A549 (cell line): ENCODE measurements around the gene VIPR1. TPM values are rescaled to one million over a fixed set of nuclear protein-coding genes. Genes with fewer than 3 reads are reported as not detected.

Experiments used
- ATAC-seq, 2 experiments: fragments of 200-7000 bp in 1 of 2; fragments of >200 bp in 1 of 2; cut with Nextera tagmentation in 1 of 2; cut with Tn5 transposase in 1 of 2; 3 replicates each; pipeline versions ENCODE4 v1.8.0 to v1.9.1; 2018 to 2020; ENCODE audit warnings: mild to moderate bottlenecking in 1 of 2, moderate library complexity in 1 of 2
- CTCF ChIA-PET: fragments of 300-600 bp; sonication (Branson Sonifier 250); formaldehyde crosslinking; extraction: SDS; loops from one replicate; lab custom pipeline; 2021; ENCODE audit warnings: antibody characterized with exemption, inconsistent platforms; lab: Yijun Ruan, JAX
- POLR2A ChIA-PET: fragments of 350-600 bp; formaldehyde crosslinking; extraction: SDS; loops from one replicate; lab custom pipeline; 2021; ENCODE audit warnings: antibody characterized with exemption, inconsistent platforms; lab: Yijun Ruan, JAX
- DNase-seq, 2 experiments: peaks; one replicate each; pipeline versions ENCODE4 v3.0.0 to v3.0.0-alpha.2; 2011 to 2016; ENCODE audit warnings: low read depth in 1 of 2, low spot score in 1 of 2
- FAIRE-seq: peaks from 2 replicates; lab custom pipeline; 2011; peaks lifted over from hg19 to GRCh38; lab: Jason Lieb, UNC
- H3K27ac ChIP-seq, 2 experiments: fragments of >200 bp; sonication (Bioruptor Twin); formaldehyde crosslinking; 3 replicates each; pipeline ENCODE4 v1.5.1; 2016 to 2017
- H3K4me1 ChIP-seq: fragments of >200 bp; sonication (Bioruptor Twin); formaldehyde crosslinking; 3 replicates; pipeline ENCODE4 v1.6.1; 2016
- H3K4me2 ChIP-seq: fragments of >200 bp; sonication (Bioruptor Twin); formaldehyde crosslinking; 3 replicates; pipeline ENCODE4 v1.6.1; 2016
- H3K4me3 ChIP-seq: fragments of >200 bp; sonication (Bioruptor Twin); formaldehyde crosslinking; 3 replicates; pipeline ENCODE4 v1.5.1; 2016
- H3K9me3 ChIP-seq: fragments of >200 bp; sonication (Bioruptor Twin); formaldehyde crosslinking; 3 replicates; pipeline ENCODE4 v1.6.1; 2016
- BHLHE40 ChIP-seq: IDR thresholded peaks from 2 replicates; pipeline ENCODE4 v1.6.1; 2012; ENCODE audit warnings: low read depth, low read length, inconsistent platforms
- FOSB ChIP-seq: fragments of 250-450 bp; sonication (Bioruptor Pico); IDR thresholded peaks from 2 replicates; pipeline ENCODE4 v1.5.0; 2020; ENCODE audit warnings: mild to moderate bottlenecking, moderate library complexity
- FOSL2 ChIP-seq, 2 experiments: fragments of 450-650 bp in 1 of 2; fragments of >200 bp in 1 of 2; sonication (Bioruptor Twin) in 1 of 2; formaldehyde crosslinking; IDR thresholded peaks; 2 replicates each; pipeline versions ENCODE4 v1.5.0 to v1.6.1; 2016 to 2020; ENCODE audit warnings: mild to moderate bottlenecking in 1 of 2, moderate library complexity in 1 of 2
- HOXB13 ChIP-seq: fragments of 250-450 bp; sonication (Bioruptor Pico); IDR thresholded peaks from 2 replicates; pipeline ENCODE4 v1.5.0; 2020; ENCODE audit warnings: low read depth, mild to moderate bottlenecking, moderate library complexity
- JUN ChIP-seq, 2 experiments: fragments of >200 bp; sonication (Bioruptor Twin); formaldehyde crosslinking; IDR thresholded peaks; 2 replicates in 1 of 2; 3 replicates in 1 of 2; pipeline ENCODE4 v1.6.1; 2016 to 2017
- JUNB ChIP-seq: fragments of >200 bp; sonication (Bioruptor Twin); formaldehyde crosslinking; IDR thresholded peaks from 2 replicates; pipeline ENCODE4 v1.6.1; 2016
- KDM1A ChIP-seq: fragments of 200-600 bp; sonication (generic); IDR thresholded peaks from 2 replicates; pipeline ENCODE4 v1.6.1; 2016; ENCODE audit warnings: low read depth, mild to moderate bottlenecking
- KDM5A ChIP-seq: fragments of 200-600 bp; sonication (generic); IDR thresholded peaks from 2 replicates; pipeline ENCODE4 v1.6.1; 2016; ENCODE audit warnings: antibody characterized with exemption, mild to moderate bottlenecking
- RCOR1 ChIP-seq: fragments of 150-350 bp; IDR thresholded peaks from 2 replicates; pipeline ENCODE4 v1.6.1; 2014; ENCODE audit warnings: antibody characterized with exemption, low read length, low read depth
- RNF2 ChIP-seq: fragments of 200-600 bp; sonication (generic); IDR thresholded peaks from 2 replicates; pipeline ENCODE4 v1.6.1; 2016; ENCODE audit warnings: low read depth, mild to moderate bottlenecking, antibody characterized with exemption, moderate library complexity, borderline replicate concordance
- SREBF2 ChIP-seq: fragments of 450-650 bp; IDR thresholded peaks from 2 replicates; pipeline ENCODE4 v1.6.1; 2014; ENCODE audit warnings: mild to moderate bottlenecking, moderate library complexity
- ZFP36 ChIP-seq: fragments of 450-650 bp; IDR thresholded peaks from 2 replicates; pipeline ENCODE4 v1.6.1; 2014; ENCODE audit warnings: borderline replicate concordance; ENCODE audit not compliant: partially characterized antibody
- WGBS: methylation state at CpG from one replicate; pipeline ENCODE4 v1.1.6; 2017; ENCODE audit errors: missing lambda C conversion rate; 5-methylcytosine and 5-hydroxymethylcytosine counted together
- polyA plus RNA-seq, 4 experiments: library from polyadenylated mRNA; depleted of rRNA in 3 of 4; stranded (reverse); fragments of >200 nt; fragmentation: RNase III in 1 of 4; extraction: RNeasy Plus Mini Kit Qiagen cat#74134 plus additional on column Dnase treatment in 1 of 4; gene quantifications; 2 replicates in 3 of 4; 3 replicates in 1 of 4; pipeline ENCODE4 v1.2.3, GENCODE V29; 2011 to 2017
- TF ChIP-seq, protein P1 (sequence below): fragments of 450-650 bp; IDR thresholded peaks from 2 replicates; pipeline ENCODE4 v1.6.1; 2014; ENCODE audit warnings: antibody characterized with exemption
- TF ChIP-seq, protein P2 (sequence below): fragments of 200-600 bp; sonication (generic); IDR thresholded peaks from 2 replicates; pipeline ENCODE4 v1.6.1; 2016; ENCODE audit warnings: antibody characterized with exemption, mild to moderate bottlenecking, moderate library complexity
- TF ChIP-seq, protein P3 (sequence below): fragments of 150-350 bp; IDR thresholded peaks from 2 replicates; pipeline ENCODE4 v1.6.1; 2014; ENCODE audit warnings: low read depth, mild to moderate bottlenecking, low read length

Gene VIPR1
- polyA plus RNA-seq, 2 of the 4 experiments (the other 2 are of a cell fraction) = 0.26 to 0.80 TPM

DNA sequence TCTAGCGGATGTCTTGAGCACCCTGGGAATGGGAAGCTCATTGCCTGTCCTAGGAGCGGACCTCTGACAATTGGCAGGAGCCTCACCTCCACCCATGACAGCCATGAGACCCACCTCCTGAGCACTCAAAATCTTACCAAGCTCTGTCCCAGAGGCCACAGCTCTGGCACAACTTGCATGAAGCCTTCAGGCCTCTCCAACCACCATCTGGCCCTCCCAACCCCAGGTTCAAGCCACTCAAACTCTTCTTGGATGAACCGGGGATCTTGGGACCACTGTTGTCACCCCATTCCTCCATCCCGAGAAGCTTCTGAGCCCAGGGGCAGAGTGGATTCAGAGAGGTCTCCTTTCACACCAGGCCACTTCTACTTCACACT is 1.5 kb downstream of the VIPR1 start:
- no peak for ATAC-seq
- H3K9me3 ChIP-seq = no peaks in the 10 kb centered on the region
- POLR2A ChIA-PET = no interaction called here
- no peak overlapping the region for H3K4me3 ChIP-seq
- 95% methylated on average over 4 of the region's 4 CpGs for WGBS
- no peaks in the 10 kb centered on the region for H3K4me1 ChIP-seq
- TF ChIP-seq RCOR1 = no peak
- TF ChIP-seq SREBF2 = no peak
- TF ChIP-seq, protein P1, sequence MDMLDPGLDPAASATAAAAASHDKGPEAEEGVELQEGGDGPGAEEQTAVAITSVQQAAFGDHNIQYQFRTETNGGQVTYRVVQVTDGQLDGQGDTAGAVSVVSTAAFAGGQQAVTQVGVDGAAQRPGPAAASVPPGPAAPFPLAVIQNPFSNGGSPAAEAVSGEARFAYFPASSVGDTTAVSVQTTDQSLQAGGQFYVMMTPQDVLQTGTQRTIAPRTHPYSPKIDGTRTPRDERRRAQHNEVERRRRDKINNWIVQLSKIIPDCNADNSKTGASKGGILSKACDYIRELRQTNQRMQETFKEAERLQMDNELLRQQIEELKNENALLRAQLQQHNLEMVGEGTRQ = no peak
- TF ChIP-seq, protein P2, sequence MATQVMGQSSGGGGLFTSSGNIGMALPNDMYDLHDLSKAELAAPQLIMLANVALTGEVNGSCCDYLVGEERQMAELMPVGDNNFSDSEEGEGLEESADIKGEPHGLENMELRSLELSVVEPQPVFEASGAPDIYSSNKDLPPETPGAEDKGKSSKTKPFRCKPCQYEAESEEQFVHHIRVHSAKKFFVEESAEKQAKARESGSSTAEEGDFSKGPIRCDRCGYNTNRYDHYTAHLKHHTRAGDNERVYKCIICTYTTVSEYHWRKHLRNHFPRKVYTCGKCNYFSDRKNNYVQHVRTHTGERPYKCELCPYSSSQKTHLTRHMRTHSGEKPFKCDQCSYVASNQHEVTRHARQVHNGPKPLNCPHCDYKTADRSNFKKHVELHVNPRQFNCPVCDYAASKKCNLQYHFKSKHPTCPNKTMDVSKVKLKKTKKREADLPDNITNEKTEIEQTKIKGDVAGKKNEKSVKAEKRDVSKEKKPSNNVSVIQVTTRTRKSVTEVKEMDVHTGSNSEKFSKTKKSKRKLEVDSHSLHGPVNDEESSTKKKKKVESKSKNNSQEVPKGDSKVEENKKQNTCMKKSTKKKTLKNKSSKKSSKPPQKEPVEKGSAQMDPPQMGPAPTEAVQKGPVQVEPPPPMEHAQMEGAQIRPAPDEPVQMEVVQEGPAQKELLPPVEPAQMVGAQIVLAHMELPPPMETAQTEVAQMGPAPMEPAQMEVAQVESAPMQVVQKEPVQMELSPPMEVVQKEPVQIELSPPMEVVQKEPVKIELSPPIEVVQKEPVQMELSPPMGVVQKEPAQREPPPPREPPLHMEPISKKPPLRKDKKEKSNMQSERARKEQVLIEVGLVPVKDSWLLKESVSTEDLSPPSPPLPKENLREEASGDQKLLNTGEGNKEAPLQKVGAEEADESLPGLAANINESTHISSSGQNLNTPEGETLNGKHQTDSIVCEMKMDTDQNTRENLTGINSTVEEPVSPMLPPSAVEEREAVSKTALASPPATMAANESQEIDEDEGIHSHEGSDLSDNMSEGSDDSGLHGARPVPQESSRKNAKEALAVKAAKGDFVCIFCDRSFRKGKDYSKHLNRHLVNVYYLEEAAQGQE = no peak
- TF ChIP-seq, protein P3, sequence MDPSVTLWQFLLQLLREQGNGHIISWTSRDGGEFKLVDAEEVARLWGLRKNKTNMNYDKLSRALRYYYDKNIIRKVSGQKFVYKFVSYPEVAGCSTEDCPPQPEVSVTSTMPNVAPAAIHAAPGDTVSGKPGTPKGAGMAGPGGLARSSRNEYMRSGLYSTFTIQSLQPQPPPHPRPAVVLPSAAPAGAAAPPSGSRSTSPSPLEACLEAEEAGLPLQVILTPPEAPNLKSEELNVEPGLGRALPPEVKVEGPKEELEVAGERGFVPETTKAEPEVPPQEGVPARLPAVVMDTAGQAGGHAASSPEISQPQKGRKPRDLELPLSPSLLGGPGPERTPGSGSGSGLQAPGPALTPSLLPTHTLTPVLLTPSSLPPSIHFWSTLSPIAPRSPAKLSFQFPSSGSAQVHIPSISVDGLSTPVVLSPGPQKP = no peak
- TF ChIP-seq JUN (IDR thresholded peaks at IDR 0.05) = no peak
- TF ChIP-seq FOSL2 (IDR thresholded peaks at IDR 0.05) = no peak
- TF ChIP-seq FOSL2 (CRISPR knock-in tag; IDR thresholded peaks at IDR 0.05) = no peak
- TF ChIP-seq HOXB13 (CRISPR knock-in tag) = no peak
- TF ChIP-seq JUNB = no peak
- TF ChIP-seq FOSB (CRISPR knock-in tag) = no peak
- no peak for TF ChIP-seq RNF2
- TF ChIP-seq, all 56 proteins: peak for 0
- CTCF ChIA-PET = interaction anchor here (1.0 to 1.2 kb wide), 2 partner anchors 11 to 30 kb away, joined by 3 read pairs; no protein-coding TSS in a partner anchor
- no peak for DNase-seq
- Histone ChIP-seq H3K27ac (no peak overlapping the region), H3K4me2 (no peak overlapping the region)
- FAIRE-seq = no peak

DNA sequence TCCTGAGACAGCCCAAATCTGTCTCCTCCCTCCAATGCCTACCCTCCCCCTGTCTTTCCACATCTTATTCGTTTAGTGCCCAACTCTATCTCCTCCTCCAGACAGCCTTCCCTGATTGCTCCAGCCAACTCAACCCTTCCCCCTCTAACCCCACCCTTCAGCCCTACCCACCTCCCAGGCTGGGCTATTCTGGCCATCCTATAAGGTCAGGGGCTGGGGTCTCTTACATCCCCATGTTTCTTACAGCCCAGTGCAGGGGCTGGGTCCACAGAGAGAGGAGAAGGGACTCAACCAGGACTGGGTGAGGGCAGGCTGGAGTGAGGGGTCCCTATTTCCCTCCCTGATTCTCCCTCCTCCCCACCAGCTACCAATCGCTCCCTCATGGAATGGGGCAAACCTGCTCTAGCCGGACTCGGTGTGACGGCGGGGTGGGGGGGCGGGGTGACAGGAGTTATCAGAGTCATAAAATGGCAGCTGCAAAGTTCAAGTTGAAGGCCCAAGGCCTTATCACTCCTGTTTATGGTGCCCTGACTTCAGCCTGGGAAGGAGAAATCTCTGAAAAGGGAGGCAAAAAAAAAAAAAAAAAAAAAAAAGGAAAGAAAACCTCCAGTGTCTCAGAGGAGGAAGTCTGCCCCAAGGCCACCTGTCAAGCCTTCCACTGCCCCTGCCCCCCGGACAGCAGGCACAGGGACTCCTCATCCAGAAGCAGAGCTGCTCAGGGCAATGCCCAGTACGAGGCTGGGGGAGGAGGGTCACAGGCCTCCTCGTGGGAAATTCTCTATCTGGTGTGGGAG is 2.1 kb downstream of the VIPR1 start:
- CTCF ChIA-PET = interaction anchor here (0.6 to 1.2 kb wide), 3 partner anchors 10 to 29 kb away, joined by 3 read pairs; no protein-coding TSS in a partner anchor
- no peak for DNase-seq

DNA sequence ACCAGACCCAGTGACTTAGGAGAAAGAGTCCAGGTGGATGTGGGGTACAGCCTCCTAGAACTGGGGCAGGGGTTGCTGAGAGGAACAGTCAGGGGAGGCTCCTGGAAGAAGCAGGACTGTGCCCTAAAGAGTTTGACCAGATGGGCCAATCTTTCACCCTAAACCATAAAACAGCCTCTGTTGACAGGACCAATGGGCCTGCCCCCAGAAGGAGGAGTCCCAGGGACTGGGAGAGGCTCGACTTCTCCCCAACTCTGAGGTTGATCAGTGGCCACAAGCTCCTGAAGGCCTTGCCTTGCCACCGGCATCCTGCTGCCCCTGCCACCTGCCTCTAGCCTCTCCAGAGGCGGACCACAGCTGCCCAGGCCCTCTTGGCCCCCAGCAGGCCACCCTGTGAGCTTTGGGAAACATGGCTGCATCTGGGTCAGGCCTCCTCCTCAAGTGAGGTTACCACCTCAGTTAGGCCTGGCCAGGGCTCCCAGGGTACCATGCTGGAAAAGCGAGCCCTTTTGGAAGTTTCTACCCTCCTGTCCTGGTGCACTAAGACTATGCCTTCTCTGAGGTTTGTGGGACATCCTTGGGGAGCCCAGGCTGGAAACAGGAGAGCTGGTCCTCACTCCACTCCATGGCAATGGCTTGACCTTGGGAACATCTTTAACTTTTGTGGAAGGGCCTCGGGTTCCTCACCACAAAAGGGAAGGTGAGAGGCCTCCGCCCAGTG is 2.8 kb downstream of the VIPR1 start:
- DNase-seq (no peak), FAIRE-seq (no peak), ATAC-seq (no peak)
- ChIA-PET POLR2A (no interaction called here), CTCF (interaction anchor here (0.6 to 1.0 kb wide), 2 partner anchors 10 to 29 kb away, joined by 3 read pairs; no protein-coding TSS in a partner anchor)
- Histone ChIP-seq H3K9me3 (no peaks in the 10 kb centered on the region), H3K4me1 (no peaks in the 10 kb centered on the region), H3K4me2 (no peak overlapping the region), H3K27ac (no peak overlapping the region), H3K4me3 (no peak overlapping the region)
- 65% methylated on average over 3 of the region's 6 CpGs for WGBS
- TF ChIP-seq KDM5A (no peak), BHLHE40 (no peak), FOSB (CRISPR knock-in tag) (no peak), KDM1A (no peak), HOXB13 (CRISPR knock-in tag) (no peak)
- TF ChIP-seq, protein P2 = no peak
- TF ChIP-seq, protein P3 = no peak

More for the DNA sequence above, 2.1 kb downstream of the VIPR1 start:
- ATAC-seq (no peak), FAIRE-seq (no peak)
- Histone ChIP-seq H3K4me1 (no peaks in the 10 kb centered on the region), H3K9me3 (no peaks in the 10 kb centered on the region), H3K4me3 (no peak overlapping the region), H3K27ac (no peak overlapping the region), H3K4me2 (no peak overlapping the region)
- 50% methylated on average over 4 of the region's 10 CpGs for WGBS
- TF ChIP-seq ZFP36 (peak; percentile 16), FOSB (CRISPR knock-in tag) (no peak)
- POLR2A ChIA-PET = no interaction called here
